Frontal cortex (tissue), 4 donors: ENCODE results near the gene ZBTB42. TPM values are rescaled to one million over a fixed set of nuclear protein-coding genes. Genes with fewer than 3 reads are reported as not detected.

ENCODE experiments used
- DNase-seq, 2 donors: peaks; one replicate each; pipeline ENCODE4 v3.0.0; 2012; ENCODE audit warnings: low spot score in 2 of 2
- FAIRE-seq: peaks from 2 replicates; lab custom pipeline; 2012; peaks lifted over from hg19 to GRCh38; lab: Jason Lieb, UNC
- total RNA-seq: library from RNA; depleted of rRNA; stranded (reverse); fragments of >200 nt; gene quantifications from one replicate; pipeline ENCODE4 v1.2.3, GENCODE V29; 2014
- donor health status: control.
- donor health status: control.
- donor health status: control.

The ZBTB42 gene
- total RNA-seq, 1 donor from 2014 or later: 0.41 TPM

GRCh38 chr14:104780513-104781030 is 20.3 kb upstream of the ZBTB42 start:
- FAIRE-seq: no peak
- no peak for DNase-seq

- no peak for FAIRE-seq
Measured at GRCh38 chr14:104781271-104782077, 19.4 kb upstream of the ZBTB42 start.

GRCh38 chr14:104782086-104782807 is 18.7 kb upstream of the ZBTB42 start:
- no peak for DNase-seq
- no peak for FAIRE-seq

More at GRCh38 chr14:104781271-104782077, 19.4 kb upstream of the ZBTB42 start:
- no peak for DNase-seq

- FAIRE-seq (no peak), DNase-seq (no peak)
Measured at GRCh38 chr14:104782808-104783139, 18.1 kb upstream of the ZBTB42 start.

GRCh38 chr14:104783484-104784217 is 17.2 kb upstream of the ZBTB42 start:
- DNase-seq: no peak
- FAIRE-seq: no peak

GRCh38 chr14:104784218-104784568 is 16.7 kb upstream of the ZBTB42 start:
- FAIRE-seq: no peak
- DNase-seq: no peak

- peak in 1 of 2 donors; percentile 71 for DNase-seq
- FAIRE-seq: no peak
Measured at GRCh38 chr14:104784846-104785707, 15.8 kb upstream of the ZBTB42 start.

- no peak for FAIRE-seq
Measured at GRCh38 chr14:104785708-104786080, 15.2 kb upstream of the ZBTB42 start.

GRCh38 chr14:104786091-104786586 is 14.8 kb upstream of the ZBTB42 start:
- FAIRE-seq (no peak), DNase-seq (no peak)

More at GRCh38 chr14:104785708-104786080, 15.2 kb upstream of the ZBTB42 start:
- DNase-seq: no peak

GRCh38 chr14:104786726-104787675 is 13.9 kb upstream of the ZBTB42 start:
- no peak for DNase-seq
- no peak for FAIRE-seq

- FAIRE-seq: no peak
- no peak for DNase-seq
Measured at GRCh38 chr14:104787736-104788135, 13.2 kb upstream of the ZBTB42 start.

- DNase-seq: no peak
- no peak for FAIRE-seq
Measured at GRCh38 chr14:104788161-104788818, 12.6 kb upstream of the ZBTB42 start.

- no peak for FAIRE-seq
Measured at GRCh38 chr14:104788873-104789663, 11.8 kb upstream of the ZBTB42 start.

GRCh38 chr14:104789752-104790743 is 10.9 kb upstream of the ZBTB42 start:
- DNase-seq (no peak), FAIRE-seq (no peak)

More at GRCh38 chr14:104788873-104789663, 11.8 kb upstream of the ZBTB42 start:
- no peak for DNase-seq

- FAIRE-seq: no peak
Measured at GRCh38 chr14:104791425-104791824, 9.5 kb upstream of the ZBTB42 start.

More at GRCh38 chr14:104791425-104791824, 9.5 kb upstream of the ZBTB42 start:
- no peak for DNase-seq
